Measurements from ENCODE around the gene SLC2A4RG.
"Not testable (repeated sequence)": the region's sequence is repeated elsewhere in the genome, so short reads cannot be mapped to it uniquely, and the experiment has no call there.

SLC2A4RG gene

DNA sequence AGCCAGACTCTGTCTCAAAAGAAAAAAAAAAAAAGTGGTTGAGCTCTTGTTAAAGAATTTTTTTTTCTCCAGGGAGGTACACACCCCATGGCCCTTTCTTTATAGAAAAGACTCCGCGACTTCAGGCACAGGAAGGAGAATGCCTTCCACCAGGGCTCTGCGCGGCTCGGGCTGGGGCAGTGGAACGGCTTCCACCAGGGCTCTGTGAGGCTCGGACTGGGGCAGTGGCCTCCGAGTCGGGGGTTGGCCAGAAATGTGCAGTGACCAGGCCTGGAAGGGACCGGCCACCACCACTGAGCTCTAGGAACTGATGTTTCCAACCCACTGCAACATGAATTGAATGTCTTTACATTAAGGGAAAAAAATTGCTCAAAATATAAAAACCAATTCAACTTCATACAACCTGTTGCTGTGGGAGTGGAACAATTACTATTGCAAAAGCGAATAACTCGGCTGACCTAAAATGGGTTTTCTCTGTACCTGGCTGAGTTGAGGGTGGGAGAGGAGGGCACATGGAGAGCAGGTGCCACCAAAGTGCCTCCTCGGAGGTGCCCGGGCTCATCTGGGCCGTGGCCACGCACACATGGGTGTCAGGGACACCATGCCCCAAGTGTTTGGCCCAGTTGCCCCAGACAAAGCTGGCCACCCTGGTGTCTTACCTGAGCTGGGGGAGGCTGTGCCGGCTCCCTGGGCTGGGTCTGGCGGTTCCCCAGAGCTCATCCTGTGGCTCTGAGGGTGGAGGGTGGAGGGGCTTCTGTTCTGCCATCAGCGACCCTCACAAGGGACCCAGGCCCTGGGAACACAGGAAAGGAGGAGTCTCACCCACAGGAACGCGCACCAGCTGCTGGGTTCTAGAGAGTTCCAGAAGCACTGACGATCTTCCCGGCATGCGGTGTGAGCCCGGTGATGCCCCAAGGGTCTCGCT lies 29.3 kb downstream of the SLC2A4RG start:
- H3K36me3 Mint-ChIP-seq = no peaks in the 10 kb centered on the region
- ATAC-seq (no peak), DNase-seq (ENCODE audit: low spot score in 2 of 2) (no peak)
- H3K27ac Mint-ChIP-seq = no peak overlapping the region
- H3K4me3 Mint-ChIP-seq = no peak overlapping the region
- H3K9me3 Mint-ChIP-seq = no peaks in the 10 kb centered on the region
- no peaks in the 10 kb centered on the region for H3K4me1 Mint-ChIP-seq

DNA sequence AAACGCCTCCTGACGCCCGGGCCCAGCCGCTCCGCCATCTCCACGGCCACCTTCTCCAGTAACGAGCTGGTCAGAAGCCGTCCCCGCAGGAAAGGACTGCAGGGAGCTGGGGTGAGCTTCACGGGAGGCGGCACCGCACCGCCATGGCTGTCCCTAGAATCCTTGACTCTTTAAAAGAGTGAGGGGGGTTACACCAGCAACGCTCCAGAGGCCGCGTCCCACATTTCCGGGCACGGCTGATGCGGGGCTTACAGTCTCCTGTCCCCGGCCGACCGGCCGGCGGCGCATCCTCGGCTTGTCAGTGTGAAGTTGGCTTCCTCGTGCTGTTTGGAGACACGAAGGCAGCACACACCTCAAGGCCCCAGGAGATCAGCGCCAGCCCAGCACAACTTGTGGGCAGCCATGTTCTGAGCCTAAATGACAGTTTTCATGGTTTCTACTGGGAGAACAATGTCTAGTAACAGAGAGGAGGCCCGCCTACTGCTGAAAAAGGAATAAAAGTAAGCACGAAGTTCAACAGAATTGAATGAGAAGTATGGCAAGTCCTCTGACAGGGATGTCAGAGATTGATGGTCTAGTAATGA lies 30.4 kb downstream of the SLC2A4RG start:
- Mint-ChIP-seq H3K9me3 (no peaks in the 10 kb centered on the region), H3K4me1 (no peaks in the 10 kb centered on the region), H3K27ac (no peak overlapping the region), H3K36me3 (no peaks in the 10 kb centered on the region), H3K4me3 (no peak overlapping the region)
- no peak for ATAC-seq
- DNase-seq (ENCODE audit: low spot score in 2 of 2) = no peak

DNA sequence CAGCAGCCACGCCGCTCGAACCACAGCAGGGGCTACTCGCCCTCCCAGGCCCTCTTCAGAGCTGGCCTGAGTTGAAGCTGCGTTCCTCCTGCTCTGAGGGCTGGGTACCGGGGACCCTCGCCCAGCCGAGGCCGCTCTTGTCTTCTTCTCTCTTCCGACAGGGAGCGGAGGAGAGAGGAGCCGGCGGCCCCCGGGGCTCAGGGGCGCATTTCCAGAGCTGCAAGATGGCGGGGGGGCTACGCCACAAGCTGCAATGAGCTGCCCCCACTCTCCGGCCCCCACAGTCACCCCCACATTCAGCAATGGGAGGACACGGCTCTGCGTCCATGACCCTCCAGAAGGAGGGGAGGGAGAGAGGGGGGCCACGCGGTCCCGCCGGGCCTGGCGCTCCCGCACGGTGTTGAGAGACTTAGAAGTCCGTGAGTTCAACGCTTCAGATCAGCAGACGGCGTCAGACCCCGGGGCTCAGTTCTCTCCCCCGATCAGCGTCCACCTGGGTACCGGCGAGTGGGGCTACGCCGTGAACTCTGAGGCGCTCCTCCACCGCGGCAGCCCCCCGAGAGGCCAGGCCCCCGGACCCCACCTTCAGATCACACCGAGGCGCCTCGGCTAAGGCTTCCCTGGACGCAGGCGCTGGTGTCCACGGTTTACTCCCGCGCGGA lies 31.6 kb downstream of the SLC2A4RG start:
- H3K36me3 Mint-ChIP-seq = no peaks in the 10 kb centered on the region

GRCh38 chr20:63772781-63773518 lies 33.4 kb downstream of the SLC2A4RG start:
- H3K4me3 Mint-ChIP-seq = no peak overlapping the region
- no peak overlapping the region for H3K27ac Mint-ChIP-seq
- H3K4me1 Mint-ChIP-seq = peaks cover 5% of the 10 kb centered on the region
- ATAC-seq (no peak), DNase-seq (ENCODE audit: low spot score in 2 of 2) (no peak)
- H3K36me3 Mint-ChIP-seq = no peaks in the 10 kb centered on the region
- no peaks in the 10 kb centered on the region for H3K9me3 Mint-ChIP-seq

More for the DNA sequence above, 31.6 kb downstream of the SLC2A4RG start:
- Mint-ChIP-seq H3K9me3 (no peaks in the 10 kb centered on the region), H3K4me1 (no peaks in the 10 kb centered on the region), H3K4me3 (no peak overlapping the region), H3K27ac (no peak overlapping the region)
- ATAC-seq (no peak), DNase-seq (ENCODE audit: low spot score in 2 of 2) (no peak)

GRCh38 chr20:63773571-63774241 lies 34.1 kb downstream of the SLC2A4RG start:
- ATAC-seq (no peak), DNase-seq (ENCODE audit: low spot score in 2 of 2) (no peak)
- Mint-ChIP-seq H3K4me1 (peaks cover 8% of the 10 kb centered on the region), H3K36me3 (no peaks in the 10 kb centered on the region), H3K27ac (no peak overlapping the region), H3K9me3 (no peaks in the 10 kb centered on the region), H3K4me3 (no peak overlapping the region)

GRCh38 chr20:63774306-63774705 lies 34.7 kb downstream of the SLC2A4RG start:
- H3K9me3 Mint-ChIP-seq = no peaks in the 10 kb centered on the region
- H3K36me3 Mint-ChIP-seq = no peaks in the 10 kb centered on the region
- DNase-seq (ENCODE audit: low spot score in 2 of 2) (no peak), ATAC-seq (no peak)
- peaks cover 8% of the 10 kb centered on the region for H3K4me1 Mint-ChIP-seq
- no peak overlapping the region for H3K4me3 Mint-ChIP-seq
- H3K27ac Mint-ChIP-seq = no peak overlapping the region

- peak in 1 of 2 donors; percentile 63 for DNase-seq (ENCODE audit: low spot score in 2 of 2)
- H3K4me3 Mint-ChIP-seq = no peak overlapping the region
- no peaks in the 10 kb centered on the region for H3K36me3 Mint-ChIP-seq
Observed at GRCh38 chr20:63775096-63775978, 35.8 kb downstream of the SLC2A4RG start.

GRCh38 chr20:63776875-63777274 lies 37.3 kb downstream of the SLC2A4RG start:
- H3K4me3 Mint-ChIP-seq; H3K9me3 Mint-ChIP-seq; DNase-seq (ENCODE audit: low spot score in 2 of 2); H3K27ac Mint-ChIP-seq; H3K4me1 Mint-ChIP-seq; ATAC-seq; H3K36me3 Mint-ChIP-seq: not testable (repeated sequence)

More at GRCh38 chr20:63775096-63775978, 35.8 kb downstream of the SLC2A4RG start:
- H3K9me3 Mint-ChIP-seq = no peaks in the 10 kb centered on the region
- peaks cover 8% of the 10 kb centered on the region for H3K4me1 Mint-ChIP-seq
- no peak overlapping the region for H3K27ac Mint-ChIP-seq
- peak; percentile 62 for ATAC-seq

DNA sequence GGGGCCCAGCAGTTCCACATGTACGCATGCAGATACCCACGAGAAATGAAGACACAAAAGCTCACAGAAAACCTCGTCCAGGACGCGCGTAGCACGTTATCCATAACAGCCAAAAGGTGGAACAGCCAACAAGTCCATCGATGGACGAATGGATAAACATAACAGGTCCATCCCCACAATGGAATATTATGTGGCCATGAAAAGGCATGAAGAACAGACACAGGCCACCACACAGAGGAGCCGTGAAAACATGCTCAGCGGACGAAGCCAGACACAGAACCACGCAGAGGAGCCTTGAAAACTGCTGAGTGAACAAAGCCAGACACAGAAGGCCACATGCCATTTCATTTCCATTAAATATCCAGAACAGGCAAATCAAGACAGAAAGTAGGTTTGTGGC lies 38.0 kb downstream of the SLC2A4RG start:
- Mint-ChIP-seq H3K9me3 (no peaks in the 10 kb centered on the region), H3K36me3 (no peaks in the 10 kb centered on the region), H3K27ac (no peak overlapping the region), H3K4me1 (peaks cover 16% of the 10 kb centered on the region), H3K4me3 (no peak overlapping the region)
- DNase-seq (ENCODE audit: low spot score in 2 of 2) (no peak), ATAC-seq (no peak)

DNA sequence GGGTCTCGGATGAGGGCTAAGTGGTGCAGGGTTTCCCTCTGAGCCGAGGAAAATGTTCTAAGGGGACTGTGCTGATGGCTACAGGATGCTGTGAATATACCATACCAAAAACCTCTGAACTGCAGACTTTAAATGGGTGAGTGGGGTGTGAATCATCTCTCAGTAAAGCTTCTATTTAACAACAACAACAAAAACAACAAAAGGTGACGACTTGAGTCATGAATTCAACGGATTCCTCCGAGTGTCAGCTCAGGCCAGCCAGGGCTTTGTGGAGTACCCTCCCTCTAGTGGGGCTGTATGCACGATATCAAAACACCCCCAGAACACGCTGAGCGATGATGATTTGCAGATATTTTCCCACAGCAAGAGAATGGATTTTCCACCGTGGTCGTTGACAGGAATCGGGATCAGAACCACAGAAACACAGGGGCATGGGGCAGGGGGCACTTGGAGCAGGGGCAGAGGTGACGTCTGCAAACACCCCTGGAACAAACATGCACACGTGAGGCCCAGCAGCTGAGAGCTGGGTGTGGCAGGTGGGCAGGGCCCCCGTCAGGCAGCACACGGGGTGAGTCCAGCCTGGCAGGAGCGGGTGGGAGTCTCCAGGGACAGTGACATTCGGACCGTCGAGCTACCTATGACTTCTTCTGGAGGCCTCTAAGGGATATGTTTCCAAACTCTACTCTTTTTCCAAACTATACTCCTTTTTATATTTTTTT lies 38.6 kb downstream of the SLC2A4RG start:
- H3K27ac Mint-ChIP-seq = no peak overlapping the region
- no peaks in the 10 kb centered on the region for H3K9me3 Mint-ChIP-seq
- H3K4me3 Mint-ChIP-seq = no peak overlapping the region
- no peak for DNase-seq (ENCODE audit: low spot score in 2 of 2)
- no peaks in the 10 kb centered on the region for H3K36me3 Mint-ChIP-seq
- no peak for ATAC-seq
- peaks cover 19% of the 10 kb centered on the region for H3K4me1 Mint-ChIP-seq

- Mint-ChIP-seq H3K27ac (no peak overlapping the region), H3K4me3 (no peak overlapping the region), H3K9me3 (no peaks in the 10 kb centered on the region), H3K36me3 (no peaks in the 10 kb centered on the region), H3K4me1 (peaks cover 19% of the 10 kb centered on the region)
- DNase-seq (ENCODE audit: low spot score in 2 of 2) (no peak), ATAC-seq (no peak)
Observed at GRCh38 chr20:63778857-63779256, 39.3 kb downstream of the SLC2A4RG start.

DNA sequence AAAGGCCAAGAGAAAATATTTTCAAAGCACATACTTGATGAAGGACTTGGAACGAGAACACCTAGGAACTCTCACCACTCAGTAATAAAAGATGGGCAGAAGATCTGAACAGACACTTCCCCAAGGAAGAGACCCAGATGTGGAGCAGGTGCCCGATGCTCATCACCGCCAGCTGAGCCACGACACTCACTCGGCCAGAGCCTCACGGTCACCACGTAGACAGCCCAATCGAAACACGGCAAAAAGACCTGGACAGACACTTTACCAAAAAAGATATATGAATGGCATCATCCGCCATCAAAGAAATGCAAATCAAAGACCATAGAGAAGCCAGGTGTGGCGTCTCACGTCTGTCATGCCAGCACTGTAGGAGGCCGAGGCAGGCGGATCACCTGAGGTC lies 41.6 kb downstream of the SLC2A4RG start:
- Mint-ChIP-seq H3K9me3 (no peaks in the 10 kb centered on the region), H3K36me3 (no peaks in the 10 kb centered on the region), H3K4me3 (no peak overlapping the region), H3K27ac (no peak overlapping the region), H3K4me1 (peaks cover 19% of the 10 kb centered on the region)
- ATAC-seq = no peak
- no peak for DNase-seq (ENCODE audit: low spot score in 2 of 2)

- peak overlapping the region; percentile 26 for H3K4me3 Mint-ChIP-seq
- peak; percentile 95 for ATAC-seq
Observed at GRCh38 chr20:63782051-63782471, 42.5 kb downstream of the SLC2A4RG start.

More at GRCh38 chr20:63782051-63782471, 42.5 kb downstream of the SLC2A4RG start:
- Mint-ChIP-seq H3K4me1 (peaks cover 19% of the 10 kb centered on the region), H3K27ac (peak overlapping the region; percentile 37), H3K9me3 (no peaks in the 10 kb centered on the region), H3K36me3 (no peaks in the 10 kb centered on the region)
- DNase-seq (ENCODE audit: low spot score in 2 of 2) = peak in 1 of 2 donors; percentile 69

Data from stimulated activated effector memory CD8-positive, alpha-beta T cell treated with anti-CD3 and anti-CD28 coated beads, Interleukin-12 subunit alpha, Interleukin-12 subunit beta, amount 100 ng/mL, for 72 hours (primary cell).